Vagina (tissue), 2 donors: ENCODE measurements around the gene PTPRN2. TPM values are rescaled to one million over a fixed set of nuclear protein-coding genes. Genes with fewer than 3 reads are reported as not detected.

Source experiments
- DNase-seq, 2 donors: peaks; one replicate each; pipeline ENCODE4 v3.0.0-alpha.2; 2017; ENCODE audit errors: extremely low spot score in 2 of 2
- H3K27ac ChIP-seq: fragments of 200-600 bp; sonication (generic); one replicate; pipeline ENCODE4 v1.5.1; 2019
- H3K27me3 ChIP-seq: fragments of 200-600 bp; sonication (generic); one replicate; pipeline ENCODE4 v1.5.1; 2019
- H3K36me3 ChIP-seq, 2 donors: fragments of 200-600 bp; sonication (generic); one replicate each; pipeline ENCODE4 v1.5.1; 2017 to 2019
- H3K4me1 ChIP-seq: fragments of 200-600 bp; sonication (generic); one replicate; pipeline ENCODE4 v1.5.1; 2019
- H3K4me3 ChIP-seq, 2 donors: fragments of 200-600 bp; sonication (generic); 1 replicate in 1 of 2; 2 replicates in 1 of 2; pipeline ENCODE4 v1.5.1; 2016 to 2019
- H3K9me3 ChIP-seq: fragments of 200-600 bp; sonication (generic); one replicate; pipeline ENCODE4 v1.5.1; 2019
- POLR2A ChIP-seq, 2 donors: fragments of 450-650 bp; IDR thresholded peaks; one replicate each; pipeline ENCODE4 v1.6.1; 2017; ENCODE audit warnings: antibody characterized with exemption in 2 of 2, mild to moderate bottlenecking in 2 of 2, moderate library complexity in 2 of 2
- POLR2AphosphoS5 ChIP-seq, 2 donors: sonication (generic); formaldehyde crosslinking; IDR thresholded peaks; one replicate each; pipeline ENCODE4 v1.9.0; 2017; ENCODE audit warnings: antibody characterized with exemption in 2 of 2, mild to moderate bottlenecking in 2 of 2, low read depth in 1 of 2; ENCODE audit not compliant: insufficient read depth in 1 of 2
- intact Hi-C: fragments of 100-400 bp; cut with DNase I; formaldehyde crosslinking; loops from one replicate; pipeline ENCODE4 v1.15.1; 2023
- total RNA-seq: library from RNA; depleted of rRNA; stranded (reverse); fragments of >200 nt; gene quantifications from one replicate; pipeline ENCODE4 v1.2.3, GENCODE V29; 2016
- TF ChIP-seq, protein P1 (sequence below), 3 experiments: fragments of 450-650 bp in 2 of 3; fragments of 200-600 bp in 1 of 3; sonication (generic) in 1 of 3; IDR thresholded peaks; one replicate each; pipeline ENCODE4 v1.5.1; 2017 to 2019; ENCODE audit warnings: antibody characterized with exemption in 3 of 3, mild to moderate bottlenecking in 2 of 3, moderate library complexity in 2 of 3

Gene PTPRN2
- total RNA-seq, 1 donor from 2014 or later = 7.4 TPM

- intact Hi-C loops = no loop called here
- Histone ChIP-seq H3K36me3 (no peaks in the 10 kb centered on the region), H3K4me1 (no peaks in the 10 kb centered on the region), H3K4me3 (no peak overlapping the region), H3K27me3 (no peaks in the 10 kb centered on the region), H3K27ac (no peak overlapping the region), H3K9me3 (no peaks in the 10 kb centered on the region)
- TF ChIP-seq POLR2A (IDR thresholded peaks at IDR 0.05) = no peak
- no peak for TF ChIP-seq POLR2AphosphoS5 (IDR thresholded peaks at IDR 0.05; ENCODE audit: insufficient read depth in 1 of 2, low read depth in 1 of 2)
- TF ChIP-seq, protein P1, sequence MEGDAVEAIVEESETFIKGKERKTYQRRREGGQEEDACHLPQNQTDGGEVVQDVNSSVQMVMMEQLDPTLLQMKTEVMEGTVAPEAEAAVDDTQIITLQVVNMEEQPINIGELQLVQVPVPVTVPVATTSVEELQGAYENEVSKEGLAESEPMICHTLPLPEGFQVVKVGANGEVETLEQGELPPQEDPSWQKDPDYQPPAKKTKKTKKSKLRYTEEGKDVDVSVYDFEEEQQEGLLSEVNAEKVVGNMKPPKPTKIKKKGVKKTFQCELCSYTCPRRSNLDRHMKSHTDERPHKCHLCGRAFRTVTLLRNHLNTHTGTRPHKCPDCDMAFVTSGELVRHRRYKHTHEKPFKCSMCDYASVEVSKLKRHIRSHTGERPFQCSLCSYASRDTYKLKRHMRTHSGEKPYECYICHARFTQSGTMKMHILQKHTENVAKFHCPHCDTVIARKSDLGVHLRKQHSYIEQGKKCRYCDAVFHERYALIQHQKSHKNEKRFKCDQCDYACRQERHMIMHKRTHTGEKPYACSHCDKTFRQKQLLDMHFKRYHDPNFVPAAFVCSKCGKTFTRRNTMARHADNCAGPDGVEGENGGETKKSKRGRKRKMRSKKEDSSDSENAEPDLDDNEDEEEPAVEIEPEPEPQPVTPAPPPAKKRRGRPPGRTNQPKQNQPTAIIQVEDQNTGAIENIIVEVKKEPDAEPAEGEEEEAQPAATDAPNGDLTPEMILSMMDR (IDR thresholded peaks at IDR 0.05) = no peak
- no peak for DNase-seq
These were observed 197.9 kb downstream of the PTPRN2 start for GRCh38 chr7:158389514-158390425.

DNA sequence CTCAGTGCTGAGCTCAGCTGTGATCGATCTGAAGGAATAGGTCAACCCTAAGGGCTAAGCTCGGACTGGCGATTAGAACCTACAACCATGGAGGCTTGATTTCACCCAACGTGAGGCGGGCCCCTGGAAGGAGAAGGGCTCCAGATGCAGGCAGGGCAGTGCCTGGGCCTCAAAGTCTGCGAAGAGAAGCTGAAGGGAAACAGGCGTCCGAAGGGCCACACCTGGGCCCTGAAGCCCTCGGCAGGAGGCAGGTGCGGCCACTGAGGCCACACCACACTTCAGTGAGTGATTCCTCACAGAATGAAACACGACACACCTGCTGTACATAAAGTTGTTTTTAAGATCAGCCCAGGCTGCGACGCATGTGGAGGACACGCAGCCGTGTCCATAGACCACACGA lies 198.7 kb downstream of the PTPRN2 start:
- no peak overlapping the region for H3K4me3 ChIP-seq
- H3K27ac ChIP-seq = no peak overlapping the region
- no peaks in the 10 kb centered on the region for H3K36me3 ChIP-seq
- no peaks in the 10 kb centered on the region for H3K4me1 ChIP-seq
- H3K9me3 ChIP-seq = no peaks in the 10 kb centered on the region
- intact Hi-C loops = no loop called here
- H3K27me3 ChIP-seq = no peaks in the 10 kb centered on the region
- TF ChIP-seq, protein P1 (IDR thresholded peaks at IDR 0.05) = no peak
- TF ChIP-seq POLR2AphosphoS5 (IDR thresholded peaks at IDR 0.05; ENCODE audit: insufficient read depth in 1 of 2, low read depth in 1 of 2) (no peak), POLR2A (IDR thresholded peaks at IDR 0.05) (no peak)
- no peak for DNase-seq

DNA sequence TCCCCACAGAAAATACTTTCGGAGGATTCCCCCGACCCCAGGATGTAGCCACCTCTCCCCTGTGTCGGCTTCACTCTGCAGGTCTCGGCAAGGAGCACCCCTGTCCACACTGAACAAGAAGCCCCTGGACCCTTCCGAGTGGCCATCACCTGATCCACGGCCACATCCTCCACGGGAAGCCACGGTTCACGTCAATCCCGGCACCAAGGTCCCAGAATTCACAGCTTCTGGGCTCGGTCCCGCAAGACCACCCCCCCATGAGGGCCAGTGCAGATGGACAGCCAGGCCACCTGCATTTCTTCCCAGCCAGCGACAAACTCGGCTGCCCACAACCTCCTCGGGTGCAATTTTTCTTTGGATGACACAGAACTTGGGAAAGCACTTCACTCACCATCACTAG lies 199.6 kb downstream of the PTPRN2 start:
- Histone ChIP-seq H3K4me3 (no peak overlapping the region), H3K36me3 (no peaks in the 10 kb centered on the region), H3K27ac (no peak overlapping the region), H3K4me1 (no peaks in the 10 kb centered on the region), H3K9me3 (no peaks in the 10 kb centered on the region), H3K27me3 (no peaks in the 10 kb centered on the region)
- no peak for TF ChIP-seq POLR2A (IDR thresholded peaks at IDR 0.05)
- no peak for TF ChIP-seq POLR2AphosphoS5 (IDR thresholded peaks at IDR 0.05; ENCODE audit: insufficient read depth in 1 of 2, low read depth in 1 of 2)
- TF ChIP-seq, protein P1 (IDR thresholded peaks at IDR 0.05) = no peak
- intact Hi-C loops = no loop called here
- no peak for DNase-seq

DNA sequence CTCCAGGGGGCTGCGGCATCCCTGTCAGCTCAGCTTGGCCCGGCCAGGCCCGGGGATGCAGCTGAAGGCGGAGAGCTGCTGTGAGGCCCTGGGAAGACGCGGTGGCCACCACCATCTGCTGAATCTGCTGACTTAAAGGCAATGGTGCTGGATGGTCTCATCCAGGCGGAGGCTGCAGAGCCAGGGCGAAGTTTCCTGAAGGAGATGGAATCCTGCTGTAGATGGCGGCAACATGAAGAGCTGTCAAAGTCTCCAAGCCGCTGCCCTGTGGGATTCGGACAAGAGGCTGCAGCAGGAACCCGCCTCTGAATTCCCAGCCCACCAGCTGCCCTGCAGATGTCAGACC lies 200.1 kb downstream of the PTPRN2 start:
- TF ChIP-seq POLR2A (IDR thresholded peaks at IDR 0.05) = no peak
- TF ChIP-seq POLR2AphosphoS5 (IDR thresholded peaks at IDR 0.05; ENCODE audit: insufficient read depth in 1 of 2, low read depth in 1 of 2) = no peak
- TF ChIP-seq, protein P1 (IDR thresholded peaks at IDR 0.05) = no peak
- Histone ChIP-seq H3K4me3 (no peak overlapping the region), H3K36me3 (no peaks in the 10 kb centered on the region), H3K9me3 (no peaks in the 10 kb centered on the region), H3K27me3 (no peaks in the 10 kb centered on the region), H3K27ac (no peak overlapping the region), H3K4me1 (no peaks in the 10 kb centered on the region)
- no peak for DNase-seq
- intact Hi-C loops = no loop called here

GRCh38 chr7:158386866-158387545 lies 200.6 kb downstream of the PTPRN2 start:
- no peak for DNase-seq
- intact Hi-C loops = no loop called here
- Histone ChIP-seq H3K27me3 (no peaks in the 10 kb centered on the region), H3K36me3 (no peaks in the 10 kb centered on the region), H3K4me1 (no peaks in the 10 kb centered on the region), H3K4me3 (no peak overlapping the region), H3K27ac (no peak overlapping the region), H3K9me3 (no peaks in the 10 kb centered on the region)
- TF ChIP-seq, protein P1 (IDR thresholded peaks at IDR 0.05) = no peak
- TF ChIP-seq POLR2A (IDR thresholded peaks at IDR 0.05) (no peak), POLR2AphosphoS5 (IDR thresholded peaks at IDR 0.05; ENCODE audit: insufficient read depth in 1 of 2, low read depth in 1 of 2) (no peak)
